ENCODE results near the gene CPNE2. TPM values are rescaled to one million over a fixed set of nuclear protein-coding genes. Genes with fewer than 3 reads are reported as not detected.
A peak's percentile ranks its signal among the peaks of the same experiment; 100 is the strongest.

Gene CPNE2
- total RNA-seq, 8 experiments from 2014 or later: 14.7 to 71.4 (median 19.1) TPM

- in situ Hi-C loops (cut with MboI; ENCODE audit: low pct_unique_long_range_greater_than_20kb in 2 of 9, low sequenced_read_pairs in 9 of 9, unreplicated experiment in 9 of 9): no loop called here
- WGBS, 10 experiments: 61 to 100% (median 86%) methylated on average over 1 to 2 of the region's 7 CpGs; no CpG with 5 or more reads in 3 of the 10 experiments
- no peak overlapping the region for H3K4me3 ChIP-seq
- H3K27ac ChIP-seq: no peak overlapping the region
- H3K4me1 ChIP-seq (replicated peaks in 1 of 2): no peaks in the 10 kb centered on the region
- peak in 1 of 8 experiments; percentile 78 for ATAC-seq (replicated peaks in 6 of 8)
Observed at GRCh38 chr16:57123216-57123973, 31.0 kb downstream of the CPNE2 start.

GRCh38 chr16:57123974-57124674 is 31.7 kb downstream of the CPNE2 start:
- H3K4me1 ChIP-seq (replicated peaks in 1 of 2): no peaks in the 10 kb centered on the region
- H3K27ac ChIP-seq: no peak overlapping the region
- WGBS, 10 experiments: 40 to 94% (median 81%) methylated on average over 1 to 10 of the region's 11 CpGs

GRCh38 chr16:57125376-57125775 is 33.0 kb downstream of the CPNE2 start:
- H3K4me1 ChIP-seq (replicated peaks in 1 of 2): no peaks in the 10 kb centered on the region
- in situ Hi-C loops (cut with MboI; ENCODE audit: low pct_unique_long_range_greater_than_20kb in 2 of 9, low sequenced_read_pairs in 9 of 9, unreplicated experiment in 9 of 9): no loop called here
- H3K27ac ChIP-seq: no peak overlapping the region
- WGBS, 10 experiments: 27 to 100% (median 90%) methylated on average over 1 to 4 of the region's 4 CpGs; no CpG with 5 or more reads in 5 of the 10 experiments
- ATAC-seq (replicated peaks in 6 of 8): peak in 2 of 8 experiments; percentile 29 to 63
- no peak overlapping the region for H3K4me3 ChIP-seq

More at GRCh38 chr16:57123974-57124674, 31.7 kb downstream of the CPNE2 start:
- ATAC-seq (replicated peaks in 6 of 8): no peak
- in situ Hi-C loops (cut with MboI; ENCODE audit: low pct_unique_long_range_greater_than_20kb in 2 of 9, low sequenced_read_pairs in 9 of 9, unreplicated experiment in 9 of 9): no loop called here
- no peak overlapping the region for H3K4me3 ChIP-seq

GRCh38 chr16:57125969-57126368 is 33.6 kb downstream of the CPNE2 start:
- Histone ChIP-seq H3K4me3 (no peak overlapping the region), H3K4me1 (replicated peaks in 1 of 2) (no peaks in the 10 kb centered on the region), H3K27ac (no peak overlapping the region)
- ATAC-seq (replicated peaks in 6 of 8): no peak
- in situ Hi-C loops (cut with MboI; ENCODE audit: low pct_unique_long_range_greater_than_20kb in 2 of 9, low sequenced_read_pairs in 9 of 9, unreplicated experiment in 9 of 9): no loop called here
- WGBS, 10 experiments: 80 to 100% (median 100%) methylated on average over 1 to 4 of the region's 4 CpGs; no CpG with 5 or more reads in 5 of the 10 experiments

- H3K27ac ChIP-seq: no peak overlapping the region
- 79 to 100% (median 84%) methylated on average over 1 to 3 of the region's 4 CpGs; no CpG with 5 or more reads in 4 of the 10 experiments for WGBS, 10 experiments
- no peak overlapping the region for H3K4me3 ChIP-seq
- in situ Hi-C loops (cut with MboI; ENCODE audit: low pct_unique_long_range_greater_than_20kb in 2 of 9, low sequenced_read_pairs in 9 of 9, unreplicated experiment in 9 of 9): no loop called here
- ATAC-seq (replicated peaks in 6 of 8): no peak
- H3K4me1 ChIP-seq (replicated peaks in 1 of 2): no peaks in the 10 kb centered on the region
Observed at GRCh38 chr16:57126411-57126810, 34.0 kb downstream of the CPNE2 start.

- Histone ChIP-seq H3K4me1 (replicated peaks in 1 of 2) (peaks cover 2 to 4% of the 10 kb centered on the region in 2 donors), H3K4me3 (no peak overlapping the region), H3K27ac (no peak overlapping the region)
- ATAC-seq (replicated peaks in 6 of 8): no peak
- in situ Hi-C loops (cut with MboI; ENCODE audit: low pct_unique_long_range_greater_than_20kb in 2 of 9, low sequenced_read_pairs in 9 of 9, unreplicated experiment in 9 of 9): no loop called here
- 88 to 100% (median 100%) methylated on average over 1 to 5 of the region's 5 CpGs; no CpG with 5 or more reads in 1 of the 10 experiments for WGBS, 10 experiments
Observed at GRCh38 chr16:57127037-57127763, 34.8 kb downstream of the CPNE2 start.

GRCh38 chr16:57127836-57128235 is 35.5 kb downstream of the CPNE2 start:
- in situ Hi-C loops (cut with MboI; ENCODE audit: low pct_unique_long_range_greater_than_20kb in 2 of 9, low sequenced_read_pairs in 9 of 9, unreplicated experiment in 9 of 9): no loop called here
- ATAC-seq (replicated peaks in 6 of 8): no peak
- 50 to 100% (median 94%) methylated on average over 1 to 5 of the region's 7 CpGs; no CpG with 5 or more reads in 6 of the 10 experiments for WGBS, 10 experiments
- peaks cover 8 to 11% of the 10 kb centered on the region in 2 donors for H3K4me1 ChIP-seq (replicated peaks in 1 of 2)
- H3K27ac ChIP-seq: no peak overlapping the region
- H3K4me3 ChIP-seq: no peak overlapping the region

GRCh38 chr16:57128771-57129389 is 36.5 kb downstream of the CPNE2 start:
- in situ Hi-C loops (cut with MboI; ENCODE audit: low pct_unique_long_range_greater_than_20kb in 2 of 9, low sequenced_read_pairs in 9 of 9, unreplicated experiment in 9 of 9): no loop called here
- Histone ChIP-seq H3K27ac (no peak overlapping the region), H3K4me3 (no peak overlapping the region), H3K4me1 (replicated peaks in 1 of 2) (peaks cover 10 to 18% of the 10 kb centered on the region in 2 donors)
- no peak for ATAC-seq (replicated peaks in 6 of 8)
- WGBS, 10 experiments: 80 to 100% (median 100%) methylated on average over 1 to 6 of the region's 11 CpGs; no CpG with 5 or more reads in 4 of the 10 experiments

GRCh38 chr16:57130950-57131321 is 38.6 kb downstream of the CPNE2 start:
- Histone ChIP-seq H3K4me3 (no peak overlapping the region), H3K4me1 (replicated peaks in 1 of 2) (peaks cover 10 to 18% of the 10 kb centered on the region in 2 donors), H3K27ac (no peak overlapping the region)
- in situ Hi-C loops (cut with MboI; ENCODE audit: low pct_unique_long_range_greater_than_20kb in 2 of 9, low sequenced_read_pairs in 9 of 9, unreplicated experiment in 9 of 9): no loop called here
- ATAC-seq (replicated peaks in 6 of 8): no peak
- WGBS, 10 experiments: 20 to 100% (median 60%) methylated on average over 1 of the region's 6 CpGs; no CpG with 5 or more reads in 6 of the 10 experiments

GRCh38 chr16:57131351-57131970 is 39.1 kb downstream of the CPNE2 start:
- Histone ChIP-seq H3K4me3 (no peak overlapping the region), H3K27ac (no peak overlapping the region), H3K4me1 (replicated peaks in 1 of 2) (peaks cover 10 to 18% of the 10 kb centered on the region in 2 donors)
- peak in 5 of 8 experiments; percentile 52 to 81 (median 70) for ATAC-seq (replicated peaks in 6 of 8)
- in situ Hi-C loops (cut with MboI; ENCODE audit: low pct_unique_long_range_greater_than_20kb in 2 of 9, low sequenced_read_pairs in 9 of 9, unreplicated experiment in 9 of 9): no loop called here
- 50 to 80% (median 63%) methylated on average over 1 to 7 of the region's 17 CpGs; no CpG with 5 or more reads in 4 of the 10 experiments for WGBS, 10 experiments

GRCh38 chr16:57132470-57132869 is 40.1 kb downstream of the CPNE2 start:
- WGBS, 10 experiments: 80% methylated on average over 1 of the region's 1 CpG; no CpG with 5 or more reads in 9 of the 10 experiments
- in situ Hi-C loops (cut with MboI; ENCODE audit: low pct_unique_long_range_greater_than_20kb in 2 of 9, low sequenced_read_pairs in 9 of 9, unreplicated experiment in 9 of 9): no loop called here
- H3K4me1 ChIP-seq (replicated peaks in 1 of 2): peaks cover 10 to 18% of the 10 kb centered on the region in 2 donors

GRCh38 chr16:57133031-57133430 is 40.6 kb downstream of the CPNE2 start:
- no peak overlapping the region for H3K4me3 ChIP-seq
- H3K4me1 ChIP-seq (replicated peaks in 1 of 2): peaks cover 10 to 18% of the 10 kb centered on the region in 2 donors
- in situ Hi-C loops (cut with MboI; ENCODE audit: low pct_unique_long_range_greater_than_20kb in 2 of 9, low sequenced_read_pairs in 9 of 9, unreplicated experiment in 9 of 9): no loop called here

More at GRCh38 chr16:57132470-57132869, 40.1 kb downstream of the CPNE2 start:
- H3K4me3 ChIP-seq: no peak overlapping the region
- peak overlapping the region in 1 of 2 donors; percentile 37 for H3K27ac ChIP-seq
- ATAC-seq (replicated peaks in 6 of 8): peak in 5 of 8 experiments; percentile 44 to 65 (median 56)

More at GRCh38 chr16:57133031-57133430, 40.6 kb downstream of the CPNE2 start:
- peak in 5 of 8 experiments; percentile 11 to 29 (median 15) for ATAC-seq (replicated peaks in 6 of 8)
- H3K27ac ChIP-seq: no peak overlapping the region
- 0 to 25% methylated on average over 1 of the region's 4 CpGs; no CpG with 5 or more reads in 8 of the 10 experiments for WGBS, 10 experiments
